HG03442 (cell line): Measurements from ENCODE around the gene ATXN2L.

Experiments used
- ATAC-seq: cut with Tn5 transposase; IDR thresholded peaks from one replicate; pipeline ENCODE4 v1.9.1; 2021; ENCODE audit warnings: mild to moderate bottlenecking, moderate library complexity; ENCODE audit not compliant: unreplicated experiment

ATXN2L gene

DNA sequence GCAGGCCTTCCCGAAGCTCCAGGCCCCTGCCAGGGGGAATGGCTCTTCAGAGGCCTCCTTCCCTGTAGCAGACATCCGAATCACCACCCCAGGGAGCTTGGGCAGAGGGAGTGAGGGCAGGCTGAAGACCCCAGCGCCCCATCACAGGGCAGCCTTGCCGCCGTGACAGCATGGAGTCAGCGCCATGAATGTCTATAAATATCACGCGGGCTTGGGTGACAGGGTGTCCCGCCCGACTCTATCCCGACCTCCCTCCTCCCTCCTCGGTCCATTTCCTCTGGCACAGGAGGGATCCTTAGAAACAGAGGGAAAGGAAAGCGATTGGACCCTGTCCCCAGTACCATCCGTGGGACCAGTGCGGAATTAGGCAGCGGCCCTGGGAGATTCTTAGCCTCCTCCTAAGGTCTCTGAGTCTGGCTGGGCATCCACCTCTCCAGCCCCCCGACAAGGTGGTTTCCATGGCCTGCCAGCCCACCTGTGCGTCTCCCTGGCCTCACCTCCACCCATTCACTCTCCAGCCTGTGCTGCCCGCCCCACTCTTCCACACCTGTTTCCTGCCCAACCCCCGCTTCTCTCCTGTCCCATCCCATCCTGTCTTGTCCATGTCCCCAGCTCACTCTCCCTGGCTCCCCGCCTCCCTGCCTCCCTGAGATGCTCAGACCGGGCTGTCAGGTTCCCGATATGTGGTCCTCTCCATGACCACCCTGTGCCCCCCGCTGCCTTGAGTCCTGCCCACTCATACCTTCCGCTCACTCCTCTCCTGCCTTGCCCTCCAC is 60.6 kb downstream of the ATXN2L start:
- ATAC-seq: no peak

DNA sequence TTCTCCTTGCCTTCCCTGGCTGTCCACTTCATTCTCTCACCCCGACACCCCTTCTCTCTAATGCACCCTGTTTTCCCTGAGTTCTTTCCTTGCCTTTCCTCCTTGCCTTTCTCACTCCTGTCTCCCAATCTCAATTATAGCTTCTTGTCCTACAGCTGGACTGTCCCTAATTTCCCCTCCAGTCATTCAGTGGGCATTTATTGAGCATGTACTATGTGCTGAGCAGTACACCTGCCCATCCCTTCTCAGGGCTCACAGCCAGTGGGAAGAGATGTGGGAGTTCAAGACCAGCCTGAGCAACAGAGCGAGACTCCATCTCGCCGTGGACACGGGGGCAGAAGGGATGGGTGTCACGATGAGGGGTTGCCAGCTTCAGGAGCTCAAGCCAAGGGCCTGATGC is 61.2 kb downstream of the ATXN2L start:
- ATAC-seq: no peak
